Measurements from ENCODE around the gene PRCC. TPM values are rescaled to one million over a fixed set of nuclear protein-coding genes. Genes with fewer than 3 reads are reported as not detected.

Gene PRCC
- total and polyA plus RNA-seq, 2 of the 4 experiments (the other 2 are of a cell fraction): 10.6 to 59.6 TPM

DNA sequence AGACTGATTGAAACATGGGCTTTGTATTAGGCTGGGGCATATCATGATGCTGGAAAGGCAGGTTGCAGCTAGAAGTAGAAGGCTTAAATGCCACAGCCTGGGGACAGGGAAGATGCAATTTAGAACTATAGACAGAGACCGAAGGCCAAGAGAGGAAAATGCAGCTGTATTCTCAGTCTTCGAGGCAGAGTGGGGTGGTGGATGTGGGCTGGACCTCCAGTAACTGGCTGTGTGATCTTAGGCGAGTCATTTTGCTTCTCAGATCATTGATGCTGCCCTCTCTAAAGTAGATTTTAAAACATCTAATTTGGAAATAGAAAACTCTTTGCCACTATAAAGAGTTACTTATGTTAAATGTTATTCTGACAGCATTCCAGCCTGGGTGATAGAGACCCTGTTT lies 67.0 kb downstream of the PRCC start:
- Histone ChIP-seq H2BK15ac (ENCODE audit: low read depth, low read length) (no peak overlapping the region), H2AFZ (replicated peaks; ENCODE audit: low read length, poor library complexity) (no peak overlapping the region), H2BK5ac (ENCODE audit: low read depth, low read length, poor library complexity, severe bottlenecking) (no peak overlapping the region), H3K79me1 (ENCODE audit: low read depth in 1 of 2, low read length in 2 of 2) (no peaks in the 10 kb centered on the region), H3K4ac (ENCODE audit: low read depth, low read length) (no peak overlapping the region), H4K91ac (ENCODE audit: insufficient read depth, low read depth, low read length) (no peak overlapping the region), H3K56ac (ENCODE audit: extremely low read depth, insufficient read depth, low read length) (no peak overlapping the region), H3K14ac (replicated peaks; ENCODE audit: low read depth, low read length) (no peak overlapping the region), H4K20me1 (ENCODE audit: insufficient read depth, low read length) (no peaks in the 10 kb centered on the region; the same call in 1 of the 2 replicates), H3K9ac (ENCODE audit: low read depth, low read length) (no peak overlapping the region), H3K27ac (ENCODE audit: insufficient read depth, low read length) (no peak overlapping the region), H2BK20ac (ENCODE audit: low read depth, low read length) (no peak overlapping the region), H3K18ac (ENCODE audit: low read depth, low read length) (no peak overlapping the region), H4K8ac (ENCODE audit: low read depth in 2 of 2, low read length in 2 of 2) (no peak overlapping the region), H3K4me1 (ENCODE audit: control insufficient read depth, insufficient read depth, low read length) (no peaks in the 10 kb centered on the region), H3K23ac (ENCODE audit: low read depth, low read length) (no peak overlapping the region), H3K9me3 (ENCODE audit: control insufficient read depth, insufficient read depth, low read length) (no peaks in the 10 kb centered on the region), H2AK5ac (ENCODE audit: low read depth, low read length) (no peak overlapping the region), H2AK9ac (replicated peaks; ENCODE audit: low read depth, low read length, poor library complexity) (no peak overlapping the region), H2BK120ac (ENCODE audit: low read depth, low read length) (no peak overlapping the region), H3K27me3 (ENCODE audit: control insufficient read depth, insufficient read depth, low read length) (peaks cover 79% of the 10 kb centered on the region), H3K9me1 (ENCODE audit: insufficient read depth, low read length) (no peaks in the 10 kb centered on the region), H4K5ac (ENCODE audit: low read depth, low read length) (no peak overlapping the region), H3K36me3 (ENCODE audit: control insufficient read depth, insufficient read depth, low read length) (no peaks in the 10 kb centered on the region), H3K4me2 (ENCODE audit: low read depth, low read length) (no peak overlapping the region), H3K4me3 (ENCODE audit: insufficient read depth, low read depth, low read length) (no peak overlapping the region)
- BruUV-seq (replicated peaks): no TSS peak
- 50% methylated on average over 1 of the region's 3 CpGs; no CpG with 5 or more reads in 1 of the 2 experiments for WGBS, 2 experiments (ENCODE audit: extremely low coverage in 2 of 2, insufficient read length in 1 of 2)
- ATAC-seq (ENCODE audit: low read depth) (no peak), DNase-seq (no peak)
- TF ChIP-seq MAZ (IDR thresholded peaks at IDR 0.05; ENCODE audit: borderline replicate concordance, low read depth, low read length) (no peak), RFX5 (IDR thresholded peaks at IDR 0.05; ENCODE audit: low read depth, low read length) (no peak), SMC3 (IDR thresholded peaks at IDR 0.05; ENCODE audit: low read depth, low read length) (no peak)
- TF ChIP-seq, protein P1, sequence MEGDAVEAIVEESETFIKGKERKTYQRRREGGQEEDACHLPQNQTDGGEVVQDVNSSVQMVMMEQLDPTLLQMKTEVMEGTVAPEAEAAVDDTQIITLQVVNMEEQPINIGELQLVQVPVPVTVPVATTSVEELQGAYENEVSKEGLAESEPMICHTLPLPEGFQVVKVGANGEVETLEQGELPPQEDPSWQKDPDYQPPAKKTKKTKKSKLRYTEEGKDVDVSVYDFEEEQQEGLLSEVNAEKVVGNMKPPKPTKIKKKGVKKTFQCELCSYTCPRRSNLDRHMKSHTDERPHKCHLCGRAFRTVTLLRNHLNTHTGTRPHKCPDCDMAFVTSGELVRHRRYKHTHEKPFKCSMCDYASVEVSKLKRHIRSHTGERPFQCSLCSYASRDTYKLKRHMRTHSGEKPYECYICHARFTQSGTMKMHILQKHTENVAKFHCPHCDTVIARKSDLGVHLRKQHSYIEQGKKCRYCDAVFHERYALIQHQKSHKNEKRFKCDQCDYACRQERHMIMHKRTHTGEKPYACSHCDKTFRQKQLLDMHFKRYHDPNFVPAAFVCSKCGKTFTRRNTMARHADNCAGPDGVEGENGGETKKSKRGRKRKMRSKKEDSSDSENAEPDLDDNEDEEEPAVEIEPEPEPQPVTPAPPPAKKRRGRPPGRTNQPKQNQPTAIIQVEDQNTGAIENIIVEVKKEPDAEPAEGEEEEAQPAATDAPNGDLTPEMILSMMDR (conservative IDR thresholded peaks at IDR 0.05; ENCODE audit: low read depth, low read length): no peak
- CTCF ChIA-PET: interaction anchor here (1.2 kb wide), 1 partner anchor 25 kb away, joined by 3 read pairs; no protein-coding TSS in a partner anchor
- dilution Hi-C loops (cut with HindIII; ENCODE audit: low sequenced_read_pairs, unreplicated experiment) (no loop called here), in situ Hi-C loops (cut with MboI; ENCODE audit: low sequenced_read_pairs) (no loop called here), intact Hi-C loops (cut with micrococcal nuclease) (no loop called here)
- POLR2A ChIA-PET (ENCODE audit: unreplicated experiment): no interaction called here

Measured in IMR-90 (cell line).